Dermis blood vessel endothelial cell (primary cell): ENCODE measurements around the gene ZNF182. TPM values are rescaled to one million over a fixed set of nuclear protein-coding genes. Genes with fewer than 3 reads are reported as not detected.
"Not testable (repeated sequence)": the region's sequence is repeated elsewhere in the genome, so short reads cannot be mapped to it uniquely, and the experiment has no call there.

Source experiments
- DNase-seq: peaks from one replicate; pipeline ENCODE4 v3.0.0; 2010
- total RNA-seq: library from RNA; depleted of rRNA; stranded (reverse); fragments of >200 nt; gene quantifications from 2 replicates; pipeline ENCODE4 v1.2.3, GENCODE V29; 2014

ZNF182 gene
- total RNA-seq, 1 donor from 2014 or later: 4.9 TPM

DNA sequence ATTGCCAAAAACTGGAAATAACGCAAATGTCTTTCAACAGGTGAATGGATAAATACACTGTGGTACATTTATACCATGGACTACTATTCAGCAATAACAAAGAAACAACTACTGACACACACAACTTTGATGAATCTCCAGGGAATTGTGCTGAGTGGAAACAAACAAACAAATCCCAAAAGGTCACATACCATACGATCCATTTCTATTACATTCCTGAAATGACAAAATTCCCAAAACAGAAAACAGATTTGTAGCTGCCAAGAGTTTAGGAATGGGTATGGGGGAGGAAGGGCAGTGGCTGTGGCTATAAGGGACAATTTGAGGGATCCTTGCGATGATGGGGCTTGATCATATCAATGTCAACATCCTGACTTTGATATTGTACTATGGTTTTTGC lies 2.5 kb downstream of the ZNF182 start:
- peak; percentile 5 for DNase-seq

DNA sequence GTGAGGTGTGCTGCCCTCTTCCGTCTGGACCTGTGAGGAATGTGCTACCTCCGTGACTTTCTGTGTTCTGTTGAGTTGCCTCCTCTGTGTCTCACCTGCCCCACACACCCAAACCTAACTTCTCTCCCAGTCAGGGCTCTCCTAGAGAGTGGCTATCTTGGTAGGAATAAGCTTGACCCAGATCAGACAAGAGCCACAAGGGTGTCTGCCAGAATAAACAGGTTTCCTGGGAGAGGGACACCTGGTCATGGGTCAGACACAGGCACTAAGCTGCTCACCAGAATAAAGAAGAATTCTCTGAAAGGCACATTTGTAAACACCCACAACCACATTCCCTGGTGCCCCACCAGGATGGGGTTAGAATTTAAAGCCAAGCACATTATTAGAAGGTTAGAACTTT lies 11.1 kb downstream of the ZNF182 start:
- DNase-seq: no peak

DNA sequence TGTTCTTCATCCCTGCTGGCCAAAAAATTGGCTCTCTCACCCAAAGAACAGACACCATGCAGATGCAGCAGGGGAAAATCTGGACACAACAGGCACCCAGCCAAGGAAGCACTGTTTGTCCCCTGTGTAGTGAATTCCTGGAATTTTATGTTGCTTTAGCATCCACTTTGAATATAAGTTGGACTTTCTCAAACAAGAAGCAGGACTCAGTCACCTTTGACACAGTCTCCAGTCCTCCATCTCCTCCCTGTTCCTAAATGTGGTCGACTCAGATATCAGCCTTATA lies 11.8 kb downstream of the ZNF182 start:
- DNase-seq: no peak

DNA sequence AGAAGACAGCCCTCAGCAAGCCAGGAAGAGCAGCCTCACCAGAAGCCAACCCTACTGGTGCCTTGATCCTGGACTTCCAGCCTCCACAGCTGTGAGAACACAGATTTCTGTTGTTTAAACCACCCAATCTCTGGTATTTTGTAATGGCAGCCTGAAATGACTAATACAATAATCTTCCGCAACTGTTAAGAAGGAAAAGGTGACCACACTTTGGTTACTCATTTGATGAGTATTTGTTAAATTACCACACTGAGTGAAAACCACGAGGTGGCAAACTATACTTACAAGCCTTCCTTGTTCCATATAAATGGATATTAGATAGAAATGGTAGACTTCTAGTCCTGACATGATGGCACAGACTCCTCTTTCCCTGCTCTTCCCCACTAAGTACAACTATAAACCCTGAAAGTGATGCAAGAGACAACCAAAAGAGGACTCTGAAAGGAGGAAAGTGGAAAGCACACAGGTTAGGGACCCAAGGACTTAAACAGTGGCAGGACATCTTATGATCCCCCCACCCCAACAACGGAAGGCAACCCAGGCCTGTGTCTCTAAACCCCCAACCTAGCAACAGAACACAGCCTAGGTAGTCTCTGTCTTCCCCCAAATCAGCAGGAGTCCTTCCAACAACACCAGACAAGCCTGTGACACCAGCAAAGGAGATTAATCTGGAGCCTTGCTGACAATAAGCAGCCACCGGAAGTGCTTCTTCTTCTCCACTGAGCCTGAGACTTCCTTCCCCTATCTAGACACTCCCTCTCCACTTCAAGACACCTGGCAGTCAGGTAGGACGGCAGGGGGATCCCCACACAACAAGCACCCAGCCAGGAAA lies 12.3 kb downstream of the ZNF182 start:
- DNase-seq: no peak

DNA sequence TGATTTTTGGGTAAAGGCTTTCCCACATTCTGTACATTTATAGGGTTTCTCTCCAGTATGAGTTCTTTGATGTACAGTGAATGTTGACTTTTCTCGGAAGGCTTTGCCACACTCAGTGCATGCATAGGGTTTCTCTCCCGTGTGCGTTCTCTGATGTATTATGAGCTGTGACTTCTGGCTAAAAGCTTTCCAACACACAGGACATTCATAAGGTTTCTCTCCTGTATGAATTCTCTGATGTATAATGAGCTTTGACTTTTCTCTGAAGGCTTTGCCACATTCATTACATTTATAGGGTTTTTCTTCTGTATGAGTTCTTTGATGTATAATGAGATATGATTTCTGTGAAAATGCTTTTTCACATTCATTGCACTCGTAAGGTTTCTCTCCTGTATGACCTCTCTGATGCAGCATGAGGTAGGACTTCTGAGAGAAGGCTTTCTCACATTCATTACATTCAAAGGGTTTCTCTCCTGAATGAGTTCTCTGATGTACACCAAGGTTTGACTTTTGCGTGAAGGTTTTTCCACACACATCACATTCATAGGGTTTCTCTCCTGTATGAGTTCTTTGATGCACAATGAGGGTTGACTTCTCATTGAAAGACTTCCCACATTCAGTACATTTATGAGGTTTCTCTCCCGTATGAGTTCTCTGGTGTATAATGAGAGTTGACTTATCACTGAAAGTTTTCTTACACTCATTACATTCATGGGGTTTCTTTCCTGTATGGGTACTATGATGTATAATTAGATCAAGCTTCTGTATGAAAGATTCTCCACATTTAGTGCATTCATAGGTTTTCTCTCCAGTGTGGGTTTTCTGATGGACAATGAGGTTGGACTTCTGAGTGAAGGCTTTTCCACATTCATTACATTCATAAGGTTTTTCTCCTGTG lies 27.3 kb downstream of the ZNF182 start:
- no peak for DNase-seq

GRCh38 chrX:47973235-47973634 lies 30.6 kb downstream of the ZNF182 start:
- no peak for DNase-seq

GRCh38 chrX:47965526-47965925 lies 38.3 kb downstream of the ZNF182 start:
- DNase-seq: not testable (repeated sequence)

GRCh38 chrX:47961830-47962229 lies 42.0 kb downstream of the ZNF182 start:
- not testable (repeated sequence) for DNase-seq

DNA sequence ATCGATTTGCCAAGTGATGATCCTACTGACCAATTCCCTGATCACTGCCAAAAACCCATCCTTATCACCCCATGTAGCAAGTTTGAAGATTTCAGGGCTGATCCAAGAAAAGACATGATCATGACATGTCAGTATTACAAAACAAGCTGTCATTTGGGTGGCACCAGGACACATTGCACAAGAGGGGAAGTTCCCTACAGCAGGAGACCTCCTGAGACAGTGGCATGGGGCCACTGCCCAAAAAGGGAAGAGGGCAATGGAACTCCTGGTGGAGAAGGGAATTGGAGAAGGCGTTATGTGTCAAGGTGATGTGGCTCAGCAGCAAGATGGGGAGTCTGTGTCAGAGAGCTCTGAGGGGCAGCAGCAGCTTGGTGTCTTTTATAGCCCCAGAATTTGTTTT lies 43.4 kb downstream of the ZNF182 start:
- no peak for DNase-seq

- DNase-seq: peak; percentile 36
These were observed 44.9 kb downstream of the ZNF182 start for GRCh38 chrX:47958761-47959342.

DNA sequence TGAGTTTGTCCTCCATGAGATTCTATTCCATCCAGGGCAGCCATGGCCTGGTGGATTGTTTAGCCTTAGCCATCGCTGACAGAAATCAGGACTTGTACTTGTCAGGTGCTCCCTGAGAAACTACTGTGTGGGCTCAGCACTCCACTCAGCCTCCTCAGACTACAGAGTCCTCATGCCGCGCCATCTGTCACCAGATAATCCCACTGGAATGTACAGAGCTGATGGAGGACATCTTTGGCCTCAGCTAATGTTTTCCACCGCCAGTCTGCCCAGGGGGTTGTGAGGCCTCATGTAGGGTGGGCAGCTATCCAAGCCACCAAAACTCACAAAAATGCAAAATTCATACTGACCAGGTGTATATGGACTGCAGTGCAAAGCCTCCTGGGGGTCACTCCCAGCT lies 45.6 kb downstream of the ZNF182 start:
- DNase-seq: not testable (repeated sequence)

DNA sequence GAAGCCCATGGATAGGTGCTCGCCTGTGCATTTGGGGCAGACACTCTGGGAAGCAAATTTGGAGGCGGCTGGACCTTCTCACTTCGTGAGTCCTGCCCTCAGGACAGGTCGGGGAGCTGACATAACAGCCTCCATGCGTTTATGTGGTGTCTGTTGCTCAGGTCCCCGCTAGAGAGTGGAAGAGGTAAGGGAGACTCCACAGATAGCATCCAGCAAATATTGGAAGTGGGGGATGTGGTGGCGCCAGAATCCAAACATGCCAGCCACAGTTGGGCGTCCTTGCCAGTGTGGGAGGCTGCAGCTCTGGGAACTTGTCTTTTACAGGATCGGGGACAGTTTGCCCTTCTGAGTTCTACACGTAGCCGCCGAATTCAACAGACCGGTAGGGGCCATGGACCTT lies 47.8 kb downstream of the ZNF182 start:
- DNase-seq: no peak

DNA sequence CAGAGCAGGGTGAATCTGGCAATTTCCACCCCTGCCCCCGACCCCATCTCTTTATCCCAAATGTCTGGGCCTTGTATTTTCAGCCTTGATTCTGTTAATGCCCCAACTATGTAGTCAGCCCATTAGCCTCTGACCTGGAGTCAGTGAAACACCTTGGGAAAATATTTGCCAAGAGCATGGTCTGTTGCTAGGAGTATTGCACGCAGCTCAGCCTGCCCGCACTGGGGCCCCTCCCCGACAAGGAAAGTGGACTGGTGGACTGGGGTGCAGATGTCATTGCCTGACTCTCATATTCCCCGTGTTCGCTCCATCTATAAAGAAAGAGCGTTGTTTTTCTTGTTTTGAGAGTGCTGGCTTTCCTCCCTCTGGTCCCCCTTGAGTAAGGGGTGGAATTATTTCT lies 48.5 kb downstream of the ZNF182 start:
- DNase-seq: not testable (repeated sequence)

GRCh38 chrX:47941423-47941822 lies 62.4 kb downstream of the ZNF182 start:
- no peak for DNase-seq

DNA sequence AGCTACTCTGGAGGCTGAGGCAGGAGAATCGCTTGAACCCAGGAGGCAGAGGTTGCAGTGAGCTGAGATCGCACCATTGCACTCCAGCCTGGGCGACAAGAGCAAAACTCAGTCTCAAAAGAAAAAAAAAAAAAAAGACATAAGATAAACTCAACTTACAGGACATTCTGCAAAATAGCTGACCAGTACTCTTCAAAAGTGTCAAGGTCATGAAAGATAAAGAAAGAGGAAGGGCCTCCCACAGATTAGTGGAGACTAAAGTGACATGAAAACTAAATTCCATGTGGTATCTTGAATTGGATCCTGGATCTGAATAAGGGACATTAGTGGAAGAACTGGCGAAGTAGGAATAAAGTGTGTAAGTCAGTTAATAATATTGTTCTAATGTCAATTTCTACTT lies 63.3 kb downstream of the ZNF182 start:
- no peak for DNase-seq

DNA sequence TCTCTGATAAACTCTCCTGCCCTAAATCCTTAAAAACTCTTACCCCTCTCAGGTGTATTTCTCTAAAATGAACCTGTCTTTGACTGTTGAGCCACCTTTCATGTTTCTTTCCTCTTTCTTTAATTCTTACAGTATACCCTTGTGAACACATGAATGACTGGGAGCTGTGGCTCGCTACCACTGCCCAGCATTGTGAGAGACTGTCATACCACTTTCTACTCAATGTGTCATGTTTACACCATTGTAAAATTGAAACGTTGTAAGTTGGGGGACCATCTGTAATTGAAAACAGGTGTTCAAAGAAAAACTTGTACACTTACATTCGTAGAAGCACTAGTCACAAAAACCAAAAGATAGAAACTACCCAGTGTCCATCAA lies 66.9 kb downstream of the ZNF182 start:
- DNase-seq: no peak

GRCh38 chrX:47936224-47936939 lies 67.4 kb downstream of the ZNF182 start:
- DNase-seq: peak; percentile 30

DNA sequence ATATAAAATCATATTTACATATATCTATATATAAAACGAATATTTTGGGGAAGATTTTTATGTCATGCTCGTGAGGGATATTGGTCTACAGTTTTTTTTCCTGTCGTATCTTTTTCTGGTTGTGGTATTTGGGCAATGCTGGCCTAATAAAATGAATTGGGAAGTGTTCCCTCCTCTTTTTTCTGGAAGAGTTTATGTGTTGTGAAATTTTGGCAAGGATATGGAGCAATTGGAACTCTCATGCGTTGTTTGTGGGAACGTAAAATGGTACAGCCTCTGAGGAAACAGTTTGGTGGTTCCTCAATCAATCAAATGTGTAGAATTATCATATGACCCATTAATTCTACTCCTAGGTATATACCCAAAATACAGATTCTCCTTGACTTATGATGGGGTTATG lies 69.8 kb downstream of the ZNF182 start:
- DNase-seq: no peak

GRCh38 chrX:47931970-47932369 lies 71.8 kb downstream of the ZNF182 start:
- DNase-seq: not testable (repeated sequence)

DNA sequence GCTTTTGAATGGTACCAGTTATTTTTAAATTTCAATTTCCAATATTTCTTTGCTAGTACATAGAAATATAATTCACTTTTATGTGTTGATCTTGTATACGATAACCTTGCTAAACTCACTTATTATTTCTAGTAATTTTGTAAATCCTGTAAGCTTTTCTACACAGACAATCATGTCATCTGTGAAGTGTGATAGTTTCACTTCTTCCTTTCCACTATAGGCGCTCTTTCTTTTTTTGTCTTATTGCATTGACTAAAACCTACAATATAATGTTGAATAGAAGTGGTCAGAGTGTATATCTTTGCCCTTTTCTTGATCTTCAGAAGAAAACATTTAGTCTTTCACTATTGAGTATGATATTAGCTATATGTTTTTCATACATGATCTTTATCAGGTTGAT lies 76.6 kb downstream of the ZNF182 start:
- no peak for DNase-seq
